Occipital lobe (tissue), 2 donors: ENCODE results near the gene DMD. TPM values are rescaled to one million over a fixed set of nuclear protein-coding genes. Genes with fewer than 3 reads are reported as not detected.
A peak's percentile ranks its signal among the peaks of the same experiment; 100 is the strongest.
"Not testable (repeated sequence)": the region's sequence is repeated elsewhere in the genome, so short reads cannot be mapped to it uniquely, and the experiment has no call there.

Experiments used
- DNase-seq: peaks from one replicate; lab custom pipeline; 2025; lab: John Stamatoyannopoulos, UW
- total RNA-seq: library from RNA; depleted of rRNA; stranded (reverse); fragments of >200 nt; gene quantifications from one replicate; pipeline ENCODE4 v1.2.3, GENCODE V29; 2014

The DMD gene
- 78.5 TPM for total RNA-seq

GRCh38 chrX:33211356-33212260, at the start of gene DMD:
Gene DMD, minus strand, starts transcription at chrX:33211549. Its CDS starts 237 bp downstream, at chrX:33211312.
- DNase-seq, result peak; percentile 8

DNA sequence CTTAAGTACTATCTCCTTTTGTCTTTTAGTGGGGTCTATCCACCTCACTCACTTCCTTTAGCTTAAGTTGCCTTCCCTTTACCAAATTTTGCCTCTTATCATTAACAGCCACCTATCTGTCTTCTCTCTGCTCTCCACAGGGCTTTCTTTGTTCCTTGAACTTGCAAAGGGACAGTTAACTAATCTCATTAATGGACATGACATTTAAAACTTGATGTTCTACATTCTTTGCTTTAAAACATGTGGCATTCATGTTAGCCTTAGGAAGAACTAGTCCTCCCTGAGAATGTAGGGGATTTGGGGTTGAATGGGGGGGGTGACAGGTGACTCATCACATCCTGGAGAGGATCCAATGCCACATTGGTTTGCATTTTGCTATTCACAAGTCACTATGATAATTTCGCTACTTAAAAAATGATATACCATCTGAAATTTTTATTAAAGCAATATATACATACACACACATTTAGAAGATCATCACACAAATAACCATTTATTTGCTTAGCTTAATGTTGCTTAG, 41.0 kb upstream of the DMD start:
- DNase-seq, result no peak

DNA sequence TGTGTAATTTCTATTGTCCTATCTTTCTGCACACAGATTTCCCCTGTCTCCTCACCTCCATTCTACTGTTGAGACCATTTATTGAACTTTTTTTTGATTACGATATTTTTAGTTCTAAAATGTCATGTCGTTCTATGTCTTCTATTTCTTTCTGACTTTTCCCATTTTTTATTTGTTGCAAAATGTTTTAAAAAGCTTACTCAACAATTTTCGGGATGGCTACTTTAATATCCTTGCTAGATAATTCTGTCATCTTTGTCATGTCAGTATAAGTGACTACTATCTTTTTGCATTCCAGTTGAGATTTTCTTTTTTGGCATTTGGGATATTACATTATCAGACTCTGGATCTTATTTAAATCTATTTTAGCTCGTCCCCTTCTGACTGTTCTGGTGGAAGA, 7.5 kb upstream of the DMD start:
- DNase-seq, result no peak

DNA sequence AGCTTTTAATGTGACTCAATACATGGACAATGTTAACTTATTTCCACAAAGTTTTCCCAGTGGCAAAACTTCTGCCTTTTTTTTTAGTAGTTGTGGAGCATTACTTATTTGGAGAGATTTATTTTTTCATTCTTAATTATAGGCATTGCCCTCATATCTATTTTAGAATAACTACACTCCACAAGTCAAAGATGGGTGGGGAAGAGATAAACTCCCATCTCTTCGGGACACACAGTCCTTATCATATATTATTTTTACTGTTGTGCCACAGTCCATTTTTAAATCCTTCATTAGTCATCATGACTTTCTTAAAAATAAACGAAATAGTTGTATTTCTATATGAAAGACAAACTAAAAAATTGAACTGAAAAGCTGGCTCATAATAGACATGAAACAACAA, 1.2 kb downstream of the DMD start:
- DNase-seq, result no peak

GRCh38 chrX:33207056-33207455, 4.3 kb downstream of the DMD start:
- DNase-seq, result no peak

GRCh38 chrX:33205321-33205720, 6.0 kb downstream of the DMD start:
- DNase-seq, result no peak

GRCh38 chrX:33204889-33205288, 6.5 kb downstream of the DMD start:
- no peak for DNase-seq

GRCh38 chrX:33198561-33199279, 12.6 kb downstream of the DMD start:
- DNase-seq, result no peak

DNA sequence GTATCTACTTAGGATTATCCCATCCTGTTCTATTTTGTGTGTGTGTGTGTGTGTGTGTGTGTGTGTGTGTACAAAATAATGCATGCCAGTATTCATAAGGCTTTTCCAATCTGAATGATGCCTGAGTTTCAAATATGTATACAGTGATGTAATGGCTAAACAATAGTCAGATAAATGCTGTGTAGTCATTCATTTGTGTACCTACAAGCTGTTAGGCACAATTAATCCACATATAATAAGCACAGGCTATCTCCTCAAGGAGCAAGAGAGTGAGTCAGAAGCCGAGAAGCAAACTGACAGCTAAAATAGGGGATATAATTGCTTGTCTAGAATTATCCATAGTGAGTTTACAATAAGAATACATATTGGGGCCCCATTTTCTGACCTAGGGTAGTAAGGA, 15.7 kb downstream of the DMD start:
- DNase-seq, result no peak

DNA sequence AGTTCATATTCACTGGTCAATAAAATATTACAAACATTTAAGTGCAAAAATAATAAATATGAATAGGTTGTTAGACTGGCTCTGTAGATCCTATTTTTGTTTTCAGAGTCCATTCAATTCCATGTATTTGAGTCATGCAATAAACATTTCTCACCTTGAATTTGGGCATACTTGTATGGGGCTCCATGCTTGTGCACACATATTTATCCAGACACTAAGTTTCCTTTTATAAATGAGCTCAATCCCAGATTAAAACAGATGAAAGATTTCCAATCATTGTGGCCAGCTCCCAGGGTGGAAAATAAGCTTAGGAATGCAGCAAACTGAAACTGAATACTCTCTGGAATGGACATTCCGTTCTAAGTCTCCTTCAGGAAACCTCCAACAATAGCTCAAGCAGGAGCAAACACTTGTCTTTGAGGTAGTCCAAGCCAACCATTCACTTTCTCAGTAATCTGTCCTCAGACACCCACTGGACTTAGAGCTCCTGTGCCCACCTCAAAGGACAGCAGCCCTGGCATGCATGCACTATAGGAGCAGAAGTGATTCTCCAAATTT, 16.4 kb downstream of the DMD start:
- DNase-seq, result no peak

- no peak for DNase-seq
Observed at GRCh38 chrX:33194289-33194688, 17.1 kb downstream of the DMD start.

DNA sequence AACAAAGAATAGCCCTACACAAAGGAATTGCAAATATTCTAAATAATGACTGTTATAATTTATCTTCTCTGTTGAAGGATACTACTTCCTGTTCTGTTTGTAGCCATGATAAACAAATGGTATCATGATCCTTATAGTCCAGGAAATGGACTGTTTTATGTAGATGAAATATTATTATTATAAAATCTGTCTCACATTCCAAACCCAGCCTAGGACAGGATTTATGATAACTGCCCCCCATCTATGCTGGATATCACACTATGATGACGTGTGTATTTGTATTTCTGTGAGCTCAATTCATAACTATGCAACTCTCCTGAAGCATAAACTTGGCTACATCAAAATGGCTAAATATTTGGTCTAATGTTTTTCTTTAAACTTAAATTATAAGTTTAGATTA, 21.3 kb downstream of the DMD start:
- DNase-seq, result no peak

DNA sequence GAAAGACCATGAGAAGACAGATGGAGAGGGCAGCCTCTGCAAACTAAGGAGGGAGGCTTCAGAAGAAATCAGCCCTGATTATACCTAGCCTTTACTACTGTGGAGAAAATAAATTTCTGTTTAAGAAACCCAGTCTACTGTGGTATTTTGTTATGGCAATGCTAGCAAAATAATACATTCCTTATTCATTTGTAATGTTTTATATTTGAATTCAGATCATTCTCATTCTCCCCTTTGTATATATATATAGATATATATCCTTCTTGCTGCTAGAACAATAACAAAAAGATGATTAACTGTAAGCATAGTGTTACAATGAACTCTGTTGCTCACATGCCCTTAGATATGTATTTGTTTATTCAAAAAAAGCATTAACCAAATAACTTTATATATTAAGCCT, 22.5 kb downstream of the DMD start:
- no peak for DNase-seq

DNA sequence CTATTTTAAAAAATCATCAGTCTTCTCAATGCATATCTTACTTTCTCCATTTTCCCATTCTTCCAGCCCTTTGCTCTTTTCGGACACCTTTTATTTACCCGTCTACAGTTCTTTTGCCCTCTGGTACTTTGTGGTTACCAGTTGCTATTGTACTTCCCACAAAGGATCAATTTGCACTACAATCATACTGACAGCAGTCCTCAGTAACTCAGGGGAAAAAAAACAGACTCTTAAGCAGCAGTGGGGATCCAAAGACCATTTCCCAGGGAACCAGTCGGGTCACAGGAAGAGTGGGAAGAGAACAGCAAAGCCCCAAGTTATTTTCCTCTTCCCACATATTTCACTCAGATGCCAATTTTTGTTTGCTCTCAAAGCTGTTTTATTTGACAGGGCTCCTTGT, 23.1 kb downstream of the DMD start:
- DNase-seq, result no peak

GRCh38 chrX:33184803-33185202, 26.5 kb downstream of the DMD start:
- not testable (repeated sequence) for DNase-seq

DNA sequence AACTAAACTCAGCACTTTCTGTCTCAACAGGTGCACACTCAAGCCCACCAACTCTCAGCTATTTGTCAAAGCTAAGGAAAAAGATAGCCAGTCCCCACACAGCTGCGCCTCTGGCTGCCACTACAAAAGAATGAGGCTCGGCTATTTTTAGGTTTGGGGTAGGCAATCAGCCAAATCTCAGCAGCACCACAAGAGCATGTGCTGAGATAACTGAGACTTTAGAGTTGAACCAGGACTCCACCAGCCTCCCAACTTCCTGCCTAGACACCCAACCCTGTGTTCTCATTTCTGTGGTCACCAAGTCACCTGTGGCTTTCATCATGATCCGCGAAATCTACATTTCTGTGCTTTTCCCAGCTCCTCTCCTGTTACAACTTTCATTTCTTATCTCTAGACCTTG, 28.0 kb downstream of the DMD start:
- DNase-seq, result no peak

DNA sequence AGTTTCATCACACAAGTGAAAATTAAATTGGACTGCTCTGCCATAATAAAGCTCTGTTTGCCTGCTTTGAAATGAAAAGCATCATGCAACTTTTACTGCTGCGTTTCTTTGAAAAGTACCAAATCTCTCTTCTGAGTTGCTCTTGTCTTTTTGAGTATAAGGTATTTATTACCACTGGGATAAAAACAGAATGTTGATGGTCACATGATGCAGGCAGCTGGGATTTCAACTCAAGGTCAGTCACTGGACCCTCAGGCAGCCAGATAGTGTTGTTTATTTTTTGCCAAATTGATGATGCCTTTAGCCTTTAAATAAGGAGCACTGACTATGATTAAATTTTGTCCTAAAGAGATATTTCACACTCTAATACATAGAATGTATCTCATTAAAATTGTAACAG, 32.7 kb downstream of the DMD start:
- DNase-seq, result no peak

GRCh38 chrX:33178218-33178617, 33.1 kb downstream of the DMD start:
- no peak for DNase-seq

DNA sequence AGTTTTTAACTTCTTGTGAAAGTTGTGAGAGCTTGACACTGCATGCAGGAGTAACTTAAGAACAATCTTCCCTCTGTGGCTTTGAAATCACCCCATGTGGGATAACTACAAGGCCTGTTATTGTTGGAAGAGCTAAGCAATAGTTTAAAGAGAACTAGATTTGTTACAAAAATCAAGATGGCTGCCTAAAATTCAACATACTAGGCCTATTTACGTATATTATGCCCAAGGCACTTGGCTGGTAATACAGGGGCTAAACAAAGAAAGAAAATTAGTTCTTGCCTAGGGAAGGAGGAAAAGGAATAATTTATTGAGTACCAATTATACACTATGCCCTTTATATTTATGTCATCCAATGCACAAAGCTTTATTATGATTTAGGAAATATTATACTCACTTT, 36.1 kb downstream of the DMD start:
- no peak for DNase-seq

DNA sequence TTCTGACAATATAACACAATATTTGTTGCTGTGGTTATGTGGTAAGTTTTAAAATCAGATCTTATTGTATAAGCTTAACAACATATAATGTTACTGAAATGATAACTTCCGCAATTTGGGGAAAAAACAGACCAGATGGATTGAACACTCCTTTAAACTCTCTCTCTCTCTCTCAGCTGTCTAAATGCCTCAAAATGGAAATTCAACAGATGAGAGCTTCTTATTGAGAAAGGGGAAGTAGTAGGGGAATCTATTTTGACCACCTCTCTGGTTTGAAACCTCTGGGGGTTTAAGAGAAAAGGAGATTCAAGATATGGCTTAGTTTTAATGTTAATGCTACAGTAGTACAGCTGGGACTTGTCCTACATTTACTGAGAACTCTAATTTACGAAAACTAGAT, 40.3 kb downstream of the DMD start:
- DNase-seq, result no peak

GRCh38 chrX:33161829-33162228, 49.5 kb downstream of the DMD start:
- DNase-seq, result no peak

GRCh38 chrX:33160273-33160672, 51.1 kb downstream of the DMD start:
- DNase-seq, result no peak
